Measurements from ENCODE around the gene ACTBL2. TPM values are rescaled to one million over a fixed set of nuclear protein-coding genes. Genes with fewer than 3 reads are reported as not detected.
A peak's percentile ranks its signal among the peaks of the same experiment; 100 is the strongest.

Gene ACTBL2
- total RNA-seq, 2 donors from 2014 or later = not detected

DNA sequence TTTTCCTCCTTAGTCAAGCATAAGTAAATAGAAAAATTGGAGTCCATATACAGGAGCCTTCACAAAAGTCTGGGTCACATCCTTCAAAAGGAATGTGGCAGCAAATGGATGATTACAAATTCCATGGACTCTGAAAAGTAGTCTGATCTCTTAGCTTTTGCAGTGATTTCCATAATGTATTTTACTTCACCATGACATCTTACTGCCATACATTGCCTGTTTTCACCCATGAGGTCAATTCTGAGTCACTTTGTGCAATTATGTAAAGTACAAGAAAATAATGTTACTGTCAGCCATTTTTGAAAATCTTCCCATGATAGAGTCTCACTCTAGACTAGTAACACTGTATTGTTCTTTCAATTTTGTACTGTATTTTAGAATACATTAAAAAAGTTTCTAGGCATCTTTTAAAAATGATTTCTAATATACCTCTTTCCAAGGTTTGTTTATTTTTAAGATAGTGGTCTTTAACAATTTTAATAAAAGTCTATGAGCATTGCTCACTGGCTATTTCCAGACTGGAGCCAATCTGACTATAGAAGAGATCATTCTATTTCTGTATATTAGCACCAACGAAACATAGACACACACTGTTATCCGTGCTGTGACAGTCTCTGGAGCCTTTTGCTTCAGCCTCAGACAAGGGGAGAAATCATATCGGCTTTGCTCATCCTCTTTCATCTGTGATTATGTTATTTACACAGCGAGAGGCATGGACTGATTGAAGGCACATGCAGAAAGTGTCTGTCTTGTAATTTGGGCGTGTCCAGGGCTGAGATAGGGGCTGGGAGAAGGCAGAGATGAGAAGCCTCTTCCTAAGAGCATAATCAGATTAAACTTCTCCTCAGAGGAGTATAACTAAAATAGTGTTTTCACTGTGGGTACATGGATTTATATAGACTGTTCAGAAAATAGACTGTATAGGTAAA is 22.9 kb upstream of the ACTBL2 start:
- Histone ChIP-seq H3K4me3 (no peak overlapping the region), H3K4me1 (peaks cover 23% of the 10 kb centered on the region), H3K36me3 (replicated peaks in 1 of 2; ENCODE audit: insufficient read depth in 1 of 2, low read depth in 2 of 2) (no peaks in the 10 kb centered on the region), H3K9me3 (no peaks in the 10 kb centered on the region), H3K27ac (no peak overlapping the region), H3K27me3 (no peaks in the 10 kb centered on the region)
- WGBS, 2 donors = 88 to 90% methylated on average over 5 of the region's 5 CpGs
- DNase-seq (no peak), ATAC-seq (no peak)
- intact Hi-C loops (cut with DNase I) = loop anchor here (10.0 kb wide), 1 partner anchor 959 kb away; the partner anchor contains the start of gene PLK2
- TF ChIP-seq POLR2A (IDR thresholded peaks at IDR 0.05) = no peak
- TF ChIP-seq, protein P1, sequence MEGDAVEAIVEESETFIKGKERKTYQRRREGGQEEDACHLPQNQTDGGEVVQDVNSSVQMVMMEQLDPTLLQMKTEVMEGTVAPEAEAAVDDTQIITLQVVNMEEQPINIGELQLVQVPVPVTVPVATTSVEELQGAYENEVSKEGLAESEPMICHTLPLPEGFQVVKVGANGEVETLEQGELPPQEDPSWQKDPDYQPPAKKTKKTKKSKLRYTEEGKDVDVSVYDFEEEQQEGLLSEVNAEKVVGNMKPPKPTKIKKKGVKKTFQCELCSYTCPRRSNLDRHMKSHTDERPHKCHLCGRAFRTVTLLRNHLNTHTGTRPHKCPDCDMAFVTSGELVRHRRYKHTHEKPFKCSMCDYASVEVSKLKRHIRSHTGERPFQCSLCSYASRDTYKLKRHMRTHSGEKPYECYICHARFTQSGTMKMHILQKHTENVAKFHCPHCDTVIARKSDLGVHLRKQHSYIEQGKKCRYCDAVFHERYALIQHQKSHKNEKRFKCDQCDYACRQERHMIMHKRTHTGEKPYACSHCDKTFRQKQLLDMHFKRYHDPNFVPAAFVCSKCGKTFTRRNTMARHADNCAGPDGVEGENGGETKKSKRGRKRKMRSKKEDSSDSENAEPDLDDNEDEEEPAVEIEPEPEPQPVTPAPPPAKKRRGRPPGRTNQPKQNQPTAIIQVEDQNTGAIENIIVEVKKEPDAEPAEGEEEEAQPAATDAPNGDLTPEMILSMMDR (IDR thresholded peaks at IDR 0.05) = no peak

DNA sequence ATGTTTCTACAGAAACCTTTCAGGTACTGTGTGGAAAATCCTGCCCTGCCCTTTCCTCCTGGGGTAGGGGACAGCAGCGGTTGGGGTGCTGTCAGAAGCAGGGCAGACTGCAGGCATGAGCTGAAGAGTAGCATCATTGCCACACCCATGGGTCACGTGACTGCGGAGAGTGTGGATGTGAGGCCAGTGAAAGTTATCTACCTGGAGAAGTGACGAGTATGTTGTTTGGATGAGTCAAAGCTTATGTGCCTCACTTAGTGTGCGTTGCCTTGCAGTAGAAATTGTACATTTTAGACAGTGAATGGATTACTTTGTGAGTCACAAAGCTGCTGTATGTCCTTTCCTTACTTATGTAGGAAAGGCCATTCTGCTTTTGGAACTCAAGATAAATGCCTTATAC is 21.7 kb upstream of the ACTBL2 start:
- H3K27me3 ChIP-seq = no peaks in the 10 kb centered on the region
- H3K4me3 ChIP-seq = no peak overlapping the region
- no peak for ATAC-seq
- no peaks in the 10 kb centered on the region for H3K36me3 ChIP-seq (replicated peaks in 1 of 2; ENCODE audit: insufficient read depth in 1 of 2, low read depth in 2 of 2)
- DNase-seq = no peak
- intact Hi-C loops (cut with DNase I) = loop anchor here (10.0 kb wide), 1 partner anchor 960 kb away; the partner anchor contains the start of gene PLK2
- H3K4me1 ChIP-seq = peaks cover 26% of the 10 kb centered on the region
- H3K27ac ChIP-seq = no peak overlapping the region
- WGBS, 2 donors = 93 to 95% methylated on average over 5 of the region's 5 CpGs
- H3K9me3 ChIP-seq = no peaks in the 10 kb centered on the region
- TF ChIP-seq POLR2A (IDR thresholded peaks at IDR 0.05) = no peak
- TF ChIP-seq, protein P1 (IDR thresholded peaks at IDR 0.05) = no peak

DNA sequence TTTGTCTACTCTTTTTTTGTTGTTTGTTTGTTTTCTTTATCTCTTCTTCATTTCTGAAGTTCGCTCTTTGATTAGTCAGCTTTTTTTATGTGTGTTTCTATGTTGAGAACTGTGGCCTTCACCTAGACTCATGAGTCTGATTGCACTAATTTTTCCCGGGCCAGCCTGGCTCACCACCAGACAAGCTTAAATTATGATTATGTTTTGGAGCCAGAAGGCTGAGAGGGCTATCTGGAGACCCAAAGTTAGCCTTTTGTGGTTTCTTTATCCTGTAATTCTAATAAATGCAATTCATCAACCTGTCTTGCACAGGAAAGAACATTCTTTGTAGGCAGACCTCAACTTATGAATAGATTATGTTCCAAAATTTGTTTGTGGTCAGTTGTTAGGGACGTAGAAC is 20.8 kb upstream of the ACTBL2 start:
- intact Hi-C loops (cut with DNase I) = loop anchor here (10.0 kb wide), 1 partner anchor 961 kb away; the partner anchor contains the start of gene PLK2
- H3K27ac ChIP-seq = peak overlapping the region in 2 of 4 donors; percentile 29 to 35

DNA sequence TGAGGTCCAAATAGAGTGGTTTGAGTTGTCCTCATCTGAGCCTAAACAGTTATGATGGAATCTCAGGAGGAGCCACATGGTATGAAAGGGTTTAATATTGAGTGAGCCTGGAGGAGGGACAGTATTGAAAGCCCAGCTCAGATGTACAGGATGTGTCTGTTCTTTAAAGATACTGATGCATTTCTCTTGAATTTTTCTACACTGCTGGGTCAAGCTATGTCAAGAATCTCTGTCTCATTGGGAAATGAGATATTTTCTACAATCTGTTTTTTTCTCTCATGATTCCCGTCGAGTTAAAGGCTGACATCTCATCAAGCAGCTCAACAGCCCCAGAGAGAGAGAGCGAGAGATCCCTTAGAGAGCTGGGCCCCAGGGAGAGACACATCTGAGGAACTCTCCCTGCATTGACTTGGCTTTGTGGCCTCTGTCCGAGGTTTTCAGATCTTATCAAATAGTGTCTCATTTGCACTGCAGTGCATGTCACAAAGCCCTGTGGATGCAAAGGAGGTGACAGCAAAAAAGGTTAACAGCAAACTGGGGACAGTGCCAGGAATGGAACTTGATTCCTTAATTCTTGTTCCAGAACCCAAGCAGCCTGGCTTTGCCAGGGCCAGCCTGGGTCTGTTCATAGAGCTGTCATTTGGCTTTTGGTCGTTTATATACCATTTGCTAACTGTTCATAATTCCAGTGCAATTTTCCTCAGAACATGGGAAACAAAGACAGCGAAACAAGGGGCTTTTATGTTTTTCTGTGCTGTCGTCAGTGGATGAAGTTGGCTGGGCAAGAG is 19.0 kb upstream of the ACTBL2 start:
- ATAC-seq (no peak), DNase-seq (no peak)
- Histone ChIP-seq H3K9me3 (no peaks in the 10 kb centered on the region), H3K27me3 (no peaks in the 10 kb centered on the region), H3K36me3 (replicated peaks in 1 of 2; ENCODE audit: insufficient read depth in 1 of 2, low read depth in 2 of 2) (no peaks in the 10 kb centered on the region), H3K27ac (peak overlapping the region in 1 of 4 donors; percentile 28), H3K4me3 (no peak overlapping the region), H3K4me1 (peaks cover 29% of the 10 kb centered on the region)
- TF ChIP-seq, protein P1 (IDR thresholded peaks at IDR 0.05) = no peak
- TF ChIP-seq POLR2A (IDR thresholded peaks at IDR 0.05) = no peak
- intact Hi-C loops (cut with DNase I) = loop anchor here (10.0 kb wide), 1 partner anchor 963 kb away; the partner anchor contains the start of gene PLK2
- 47 to 54% methylated on average over 7 of the region's 7 CpGs for WGBS, 2 donors

More for the DNA sequence above, 20.8 kb upstream of the ACTBL2 start:
- H3K4me3 ChIP-seq = no peak overlapping the region
- DNase-seq = peak in 2 of 4 donors; percentile 8 to 37
- 16 to 23% methylated on average over 3 of the region's 3 CpGs for WGBS, 2 donors
- ATAC-seq = peak; percentile 45
- no peaks in the 10 kb centered on the region for H3K27me3 ChIP-seq
- TF ChIP-seq POLR2A (IDR thresholded peaks at IDR 0.05) = no peak
- TF ChIP-seq, protein P1 (IDR thresholded peaks at IDR 0.05) = no peak
- no peaks in the 10 kb centered on the region for H3K9me3 ChIP-seq
- no peaks in the 10 kb centered on the region for H3K36me3 ChIP-seq (replicated peaks in 1 of 2; ENCODE audit: insufficient read depth in 1 of 2, low read depth in 2 of 2)
- peaks cover 29% of the 10 kb centered on the region for H3K4me1 ChIP-seq
